Retinal pigment epithelial cell (primary cell): Measurements from ENCODE around the gene ARHGEF17.

Experiments used
- DNase-seq: peaks from one replicate; pipeline ENCODE4 v3.0.0-alpha.2; 2010; ENCODE audit warnings: low read depth
- H3K4me3 ChIP-seq: 2 replicates; pipeline ENCODE4 v1.5.1; 2011; ENCODE audit warnings: mild to moderate bottlenecking, low read length, control low read depth, moderate library complexity
- TF ChIP-seq, protein P1 (sequence below): conservative IDR thresholded peaks from 2 replicates; pipeline ENCODE4 v1.5.1; 2011; ENCODE audit warnings: low read depth, low read length, control low read depth, inconsistent platforms

ARHGEF17 gene

DNA sequence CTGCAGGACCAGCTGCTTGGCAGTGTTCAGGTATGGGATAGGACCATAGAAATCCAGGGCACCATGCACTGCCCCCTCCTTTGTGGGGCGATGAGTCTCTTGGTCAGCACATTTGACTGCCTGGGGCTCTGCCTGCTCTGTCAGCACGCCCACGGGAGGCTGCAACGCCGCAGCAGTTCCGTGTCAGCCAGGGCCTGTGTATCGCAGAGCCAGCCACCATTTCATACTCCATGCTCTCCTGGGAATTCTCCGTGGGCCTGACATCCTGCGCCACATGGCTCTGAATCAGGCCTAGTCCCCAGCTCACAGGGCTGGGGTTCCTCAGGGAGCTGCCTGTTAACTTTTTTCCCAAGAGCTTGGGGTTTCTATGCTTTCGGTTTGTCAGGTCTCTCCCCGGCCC lies 51.3 kb downstream of the ARHGEF17 start:
- TF ChIP-seq, protein P1, sequence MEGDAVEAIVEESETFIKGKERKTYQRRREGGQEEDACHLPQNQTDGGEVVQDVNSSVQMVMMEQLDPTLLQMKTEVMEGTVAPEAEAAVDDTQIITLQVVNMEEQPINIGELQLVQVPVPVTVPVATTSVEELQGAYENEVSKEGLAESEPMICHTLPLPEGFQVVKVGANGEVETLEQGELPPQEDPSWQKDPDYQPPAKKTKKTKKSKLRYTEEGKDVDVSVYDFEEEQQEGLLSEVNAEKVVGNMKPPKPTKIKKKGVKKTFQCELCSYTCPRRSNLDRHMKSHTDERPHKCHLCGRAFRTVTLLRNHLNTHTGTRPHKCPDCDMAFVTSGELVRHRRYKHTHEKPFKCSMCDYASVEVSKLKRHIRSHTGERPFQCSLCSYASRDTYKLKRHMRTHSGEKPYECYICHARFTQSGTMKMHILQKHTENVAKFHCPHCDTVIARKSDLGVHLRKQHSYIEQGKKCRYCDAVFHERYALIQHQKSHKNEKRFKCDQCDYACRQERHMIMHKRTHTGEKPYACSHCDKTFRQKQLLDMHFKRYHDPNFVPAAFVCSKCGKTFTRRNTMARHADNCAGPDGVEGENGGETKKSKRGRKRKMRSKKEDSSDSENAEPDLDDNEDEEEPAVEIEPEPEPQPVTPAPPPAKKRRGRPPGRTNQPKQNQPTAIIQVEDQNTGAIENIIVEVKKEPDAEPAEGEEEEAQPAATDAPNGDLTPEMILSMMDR = no peak
- no peak for DNase-seq
- no peak overlapping the region for H3K4me3 ChIP-seq

DNA sequence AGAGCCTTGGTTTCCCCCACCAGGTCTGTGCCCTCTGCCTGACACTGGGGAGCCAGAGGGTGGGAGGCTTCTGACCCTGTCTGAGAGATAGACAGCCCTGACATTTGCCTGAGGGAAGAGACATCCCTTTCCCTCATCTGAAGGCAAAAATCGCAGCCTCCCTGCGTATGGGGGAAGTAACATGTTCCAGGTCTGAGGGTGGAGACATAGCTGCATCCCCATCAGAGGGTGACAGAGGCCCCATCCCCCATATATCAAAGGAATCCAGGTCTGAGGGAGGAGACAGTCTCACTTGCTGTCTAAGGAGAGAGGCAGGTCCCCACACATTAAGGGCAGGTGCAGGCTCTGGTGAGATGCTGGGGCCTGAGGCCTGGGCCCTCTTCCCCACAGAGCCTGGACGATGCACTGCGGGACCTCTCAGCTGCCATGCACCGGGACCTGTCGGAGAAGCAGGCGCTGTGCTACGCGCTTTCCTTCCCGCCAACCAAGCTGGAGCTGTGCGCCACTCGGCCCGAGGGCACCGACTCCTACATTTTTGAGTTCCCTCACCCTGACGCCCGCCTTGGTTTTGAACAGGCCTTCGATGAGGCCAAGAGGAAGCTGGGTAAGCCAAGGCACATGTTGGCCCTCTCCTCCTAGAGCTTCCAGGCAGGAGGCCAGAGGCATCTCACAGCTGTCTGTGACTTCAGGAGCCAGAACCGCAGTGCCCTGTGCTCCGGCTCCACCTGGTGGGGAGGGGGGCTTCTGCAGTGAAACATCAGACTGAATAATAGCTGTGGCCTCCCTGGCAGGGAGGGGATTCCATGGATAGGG lies 52.1 kb downstream of the ARHGEF17 start:
- no peak overlapping the region for H3K4me3 ChIP-seq
- no peak for DNase-seq
- TF ChIP-seq, protein P1 = peak; percentile 65

DNA sequence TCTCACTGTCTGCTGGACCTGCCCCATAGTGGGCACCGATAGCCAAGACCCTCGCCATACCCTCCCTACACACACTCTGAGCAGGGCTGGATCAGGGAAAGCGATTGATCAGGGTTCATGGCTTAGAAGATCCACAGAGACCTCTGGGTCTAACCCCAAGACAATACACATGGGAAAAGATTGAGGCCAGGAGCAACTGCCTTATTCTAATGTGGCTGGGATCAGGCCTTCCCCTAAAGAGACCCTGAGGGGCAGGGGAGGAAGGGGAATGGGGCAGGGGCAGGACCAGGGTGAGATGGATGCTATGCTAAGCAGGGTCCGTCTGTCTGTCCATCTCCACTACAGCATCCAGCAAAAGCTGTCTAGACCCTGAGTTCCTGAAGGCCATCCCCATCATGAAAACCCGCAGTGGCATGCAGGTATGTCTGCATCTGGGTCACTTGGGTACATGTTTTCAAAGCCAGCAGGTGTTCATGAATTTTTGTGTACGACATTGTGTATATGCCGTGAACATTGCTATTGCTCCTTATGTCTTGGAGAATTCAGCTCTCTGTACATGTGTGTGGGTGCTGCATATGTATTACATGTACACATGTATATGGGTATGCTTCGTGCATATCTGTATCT lies 52.8 kb downstream of the ARHGEF17 start:
- no peak overlapping the region for H3K4me3 ChIP-seq
- TF ChIP-seq, protein P1 = no peak
- no peak for DNase-seq

DNA sequence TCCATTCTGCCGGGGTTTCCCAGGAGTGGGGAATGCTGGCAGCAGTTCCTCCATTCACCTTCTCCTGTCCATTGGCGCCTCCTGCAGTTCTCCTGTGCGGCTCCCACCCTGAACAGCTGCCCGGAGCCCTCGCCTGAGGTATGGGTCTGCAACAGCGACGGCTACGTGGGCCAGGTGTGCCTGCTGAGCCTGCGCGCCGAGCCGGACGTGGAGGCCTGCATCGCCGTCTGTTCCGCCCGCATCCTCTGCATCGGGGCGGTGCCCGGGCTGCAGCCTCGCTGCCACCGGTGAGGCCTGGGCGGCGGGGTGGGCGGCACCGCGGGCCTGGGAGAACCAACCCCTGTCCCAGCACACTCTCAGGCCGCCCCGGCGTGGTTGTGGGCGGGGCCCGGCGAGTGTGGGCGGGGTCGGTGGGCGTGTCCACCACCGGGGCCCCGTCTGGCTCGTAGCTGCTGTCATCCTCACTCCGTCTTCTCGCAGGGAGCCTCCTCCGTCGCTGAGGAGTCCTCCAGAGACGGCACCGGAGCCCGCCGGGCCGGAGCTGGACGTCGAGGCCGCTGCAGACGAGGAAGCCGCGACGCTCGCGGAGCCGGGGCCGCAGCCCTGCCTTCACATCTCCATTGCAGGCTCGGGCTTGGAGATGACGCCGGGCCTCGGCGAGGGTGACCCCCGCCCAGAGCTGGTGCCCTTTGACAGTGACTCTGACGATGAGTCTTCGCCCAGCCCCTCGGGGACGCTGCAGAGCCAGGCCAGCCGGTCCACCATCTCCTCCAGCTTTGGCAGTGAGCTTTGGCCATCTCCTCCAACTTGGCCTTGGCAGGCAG lies 54.1 kb downstream of the ARHGEF17 start:
- TF ChIP-seq, protein P1 = no peak
- no peak for DNase-seq
- H3K4me3 ChIP-seq = no peak overlapping the region

DNA sequence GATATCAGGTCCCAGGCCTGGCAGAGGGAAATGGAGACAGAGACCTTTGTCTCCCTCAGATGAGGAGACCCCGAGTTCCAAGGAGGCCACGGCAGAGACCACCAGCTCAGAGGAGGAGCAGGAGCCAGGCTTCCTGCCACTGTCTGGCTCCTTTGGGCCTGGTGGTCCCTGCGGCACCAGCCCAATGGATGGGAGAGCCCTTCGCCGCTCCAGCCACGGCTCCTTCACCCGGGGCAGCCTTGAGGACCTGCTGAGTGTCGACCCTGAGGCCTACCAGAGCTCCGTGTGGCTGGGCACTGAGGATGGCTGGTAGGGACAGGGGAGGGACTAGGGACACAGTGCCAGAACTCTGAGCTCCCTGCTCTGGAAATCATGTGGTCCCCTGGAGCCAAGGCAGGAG lies 55.1 kb downstream of the ARHGEF17 start:
- TF ChIP-seq, protein P1 = no peak
- DNase-seq = no peak
- H3K4me3 ChIP-seq = no peak overlapping the region

DNA sequence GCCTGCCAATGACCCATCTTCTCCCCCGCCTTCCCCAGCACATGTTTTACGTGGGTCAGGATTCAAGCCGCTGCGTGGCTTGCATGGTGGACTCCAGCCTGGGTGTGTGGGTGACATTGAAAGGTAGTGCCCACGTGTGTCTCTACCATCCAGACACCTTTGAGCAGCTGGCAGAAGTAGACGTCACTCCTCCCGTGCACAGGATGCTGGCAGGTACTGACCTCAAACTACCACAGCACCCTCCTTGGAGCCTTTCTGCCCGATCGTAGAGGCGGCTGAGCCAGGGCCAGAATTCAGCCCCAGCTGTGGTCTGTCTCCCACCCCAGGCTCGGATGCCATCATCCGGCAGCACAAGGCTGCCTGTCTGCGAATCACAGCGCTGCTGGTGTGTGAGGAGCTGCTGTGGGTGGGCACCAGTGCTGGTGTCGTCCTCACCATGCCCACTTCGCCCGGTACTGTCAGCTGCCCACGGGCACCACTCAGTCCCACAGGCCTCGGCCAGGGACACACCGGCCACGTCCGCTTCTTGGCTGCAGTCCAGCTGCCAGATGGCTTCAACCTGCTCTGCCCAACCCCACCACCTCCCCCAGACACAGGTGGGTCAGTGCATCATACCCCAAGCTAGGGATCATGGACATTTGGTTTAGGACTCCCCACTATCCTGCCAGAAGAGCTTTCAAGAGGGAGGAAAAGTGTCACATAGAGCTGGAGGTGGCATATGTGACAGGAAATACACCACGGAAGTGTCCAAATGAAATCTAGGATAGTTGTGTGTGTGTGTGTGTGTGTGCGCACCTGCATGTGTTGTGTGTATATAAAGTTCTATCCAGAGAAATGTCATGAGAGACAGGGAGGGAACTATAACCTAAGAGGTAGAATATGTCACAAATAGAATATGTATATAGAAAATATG lies 57.5 kb downstream of the ARHGEF17 start:
- no peak overlapping the region for H3K4me3 ChIP-seq
- TF ChIP-seq, protein P1 = no peak
- no peak for DNase-seq
